ENCODE data around the gene TIMM10B. TPM values are rescaled to one million over a fixed set of nuclear protein-coding genes. Genes with fewer than 3 reads are reported as not detected.
"Not testable (repeated sequence)": the region's sequence is repeated elsewhere in the genome, so short reads cannot be mapped to it uniquely, and the experiment has no call there.

The TIMM10B gene
- total RNA-seq, 1 donor from 2014 or later, result 37.2 TPM

DNA sequence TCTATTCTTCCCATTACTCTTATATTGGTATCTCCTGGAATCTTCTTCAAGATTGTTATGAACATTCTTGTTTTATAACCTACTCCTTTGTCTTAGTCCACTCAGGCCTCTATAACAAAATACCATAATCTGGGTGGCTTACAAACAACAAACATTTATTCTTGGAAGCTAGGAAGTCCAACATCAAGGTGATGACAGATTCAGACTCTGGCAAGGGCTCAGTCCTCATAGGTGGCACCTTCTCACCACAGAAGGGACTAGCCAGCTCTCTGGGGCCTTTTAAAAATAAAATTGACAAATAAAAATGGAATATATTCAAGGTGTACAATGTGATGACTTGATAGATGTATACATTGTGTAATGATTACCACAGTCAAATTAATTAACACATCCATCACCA, 35.6 kb downstream of the TIMM10B start:
- no peak overlapping the region for H3K4me3 ChIP-seq
- TF ChIP-seq EZH2phosphoT487 (IDR thresholded peaks at IDR 0.05) (no peak), EZH2 (IDR thresholded peaks at IDR 0.05) (no peak)
- TF ChIP-seq, protein P1, sequence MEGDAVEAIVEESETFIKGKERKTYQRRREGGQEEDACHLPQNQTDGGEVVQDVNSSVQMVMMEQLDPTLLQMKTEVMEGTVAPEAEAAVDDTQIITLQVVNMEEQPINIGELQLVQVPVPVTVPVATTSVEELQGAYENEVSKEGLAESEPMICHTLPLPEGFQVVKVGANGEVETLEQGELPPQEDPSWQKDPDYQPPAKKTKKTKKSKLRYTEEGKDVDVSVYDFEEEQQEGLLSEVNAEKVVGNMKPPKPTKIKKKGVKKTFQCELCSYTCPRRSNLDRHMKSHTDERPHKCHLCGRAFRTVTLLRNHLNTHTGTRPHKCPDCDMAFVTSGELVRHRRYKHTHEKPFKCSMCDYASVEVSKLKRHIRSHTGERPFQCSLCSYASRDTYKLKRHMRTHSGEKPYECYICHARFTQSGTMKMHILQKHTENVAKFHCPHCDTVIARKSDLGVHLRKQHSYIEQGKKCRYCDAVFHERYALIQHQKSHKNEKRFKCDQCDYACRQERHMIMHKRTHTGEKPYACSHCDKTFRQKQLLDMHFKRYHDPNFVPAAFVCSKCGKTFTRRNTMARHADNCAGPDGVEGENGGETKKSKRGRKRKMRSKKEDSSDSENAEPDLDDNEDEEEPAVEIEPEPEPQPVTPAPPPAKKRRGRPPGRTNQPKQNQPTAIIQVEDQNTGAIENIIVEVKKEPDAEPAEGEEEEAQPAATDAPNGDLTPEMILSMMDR (IDR thresholded peaks at IDR 0.05), result no peak

DNA sequence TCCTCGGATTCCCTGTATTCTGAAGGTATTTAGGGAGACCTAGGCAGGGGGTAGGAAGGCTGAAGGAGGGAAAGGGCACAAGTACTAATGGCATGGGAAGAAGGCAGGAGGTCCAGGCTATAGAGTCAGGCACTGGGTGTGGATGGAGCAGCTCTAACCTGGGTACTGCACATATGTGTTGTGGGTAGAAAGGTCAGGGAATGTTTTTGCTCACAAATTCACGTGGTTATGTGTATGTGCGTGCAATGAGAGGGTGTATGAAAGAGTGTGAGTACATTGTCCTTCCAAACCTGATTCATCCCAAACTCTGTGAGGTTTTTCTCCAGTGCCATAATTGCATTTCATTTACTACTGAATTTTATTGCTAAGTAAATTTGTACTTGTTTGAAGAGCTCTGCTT, 39.0 kb downstream of the TIMM10B start:
- H3K36me3 Mint-ChIP-seq, result peaks cover 22% of the 10 kb centered on the region
- no peaks in the 10 kb centered on the region for H3K9me3 ChIP-seq (ENCODE audit: low read depth)
- H3K4me3 Mint-ChIP-seq, result no peak overlapping the region
- no peak overlapping the region for H3K9ac ChIP-seq
- no peaks in the 10 kb centered on the region for H4K20me1 ChIP-seq (ENCODE audit: low read depth)
- H3F3A ChIP-seq (ENCODE audit: low read depth), result no peaks in the 10 kb centered on the region
- no peaks in the 10 kb centered on the region for H3K9me3 Mint-ChIP-seq
- no peaks in the 10 kb centered on the region for H3K4me1 ChIP-seq
- no peak overlapping the region for H3K27ac Mint-ChIP-seq
- H3K4me2 ChIP-seq, result no peak overlapping the region
- no peaks in the 10 kb centered on the region for H3K79me2 ChIP-seq (ENCODE audit: low read depth)
- no peak overlapping the region for H3K4me3 ChIP-seq
- H3K36me3 ChIP-seq, result no peaks in the 10 kb centered on the region
- no peaks in the 10 kb centered on the region for H3K27me3 ChIP-seq
- H3K27me3 Mint-ChIP-seq (ENCODE audit: insufficient read depth, low read depth), result no peaks in the 10 kb centered on the region
- H3K4me1 Mint-ChIP-seq, result no peaks in the 10 kb centered on the region
- H3K27ac ChIP-seq, result no peak overlapping the region
- TF ChIP-seq EZH2 (IDR thresholded peaks at IDR 0.05) (no peak), EZH2phosphoT487 (IDR thresholded peaks at IDR 0.05) (no peak)
- TF ChIP-seq, protein P1 (IDR thresholded peaks at IDR 0.05), result no peak
- no peak for DNase-seq (ENCODE audit: low spot score)
- H2AFZ ChIP-seq (replicated peaks), result no peak overlapping the region

More for the DNA sequence above, 35.6 kb downstream of the TIMM10B start:
- Mint-ChIP-seq H3K36me3 (peaks cover 33% of the 10 kb centered on the region), H3K27me3 (ENCODE audit: insufficient read depth, low read depth) (peaks cover 3% of the 10 kb centered on the region), H3K9me3 (no peaks in the 10 kb centered on the region), H3K4me3 (no peak overlapping the region), H3K4me1 (no peaks in the 10 kb centered on the region), H3K27ac (no peak overlapping the region)
- H3K9ac ChIP-seq, result no peak overlapping the region
- no peaks in the 10 kb centered on the region for H4K20me1 ChIP-seq (ENCODE audit: low read depth)
- H2AFZ ChIP-seq (replicated peaks), result no peak overlapping the region
- no peaks in the 10 kb centered on the region for H3K9me3 ChIP-seq (ENCODE audit: low read depth)
- H3K79me2 ChIP-seq (ENCODE audit: low read depth), result no peaks in the 10 kb centered on the region
- no peak overlapping the region for H3K4me2 ChIP-seq
- no peaks in the 10 kb centered on the region for H3K4me1 ChIP-seq
- H3F3A ChIP-seq (ENCODE audit: low read depth), result no peaks in the 10 kb centered on the region
- H3K27me3 ChIP-seq, result no peaks in the 10 kb centered on the region
- DNase-seq (ENCODE audit: low spot score), result no peak
- H3K36me3 ChIP-seq, result no peaks in the 10 kb centered on the region
- no peak overlapping the region for H3K27ac ChIP-seq

DNA sequence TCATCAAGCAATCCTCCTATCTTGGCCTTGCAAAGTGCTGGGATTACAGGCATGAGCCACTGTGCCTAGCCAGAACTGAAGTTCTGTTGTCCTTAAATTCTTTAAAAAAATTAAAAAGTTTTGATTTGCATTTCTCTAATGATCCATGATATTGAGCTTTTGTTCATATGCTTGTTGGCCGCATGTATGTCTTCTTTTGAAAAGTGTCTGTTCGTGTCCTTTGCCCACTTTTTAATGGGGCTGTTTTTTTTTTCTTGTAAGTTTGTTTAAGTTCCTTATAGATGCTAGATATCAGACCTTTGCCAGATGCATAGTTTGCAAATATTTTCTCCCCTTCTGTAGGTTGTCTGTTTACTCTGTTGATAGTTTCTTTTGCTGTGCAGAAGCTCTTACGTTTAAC, 40.6 kb downstream of the TIMM10B start:
- not testable (repeated sequence) for H3K27me3 Mint-ChIP-seq (ENCODE audit: insufficient read depth, low read depth); DNase-seq (ENCODE audit: low spot score); H4K20me1 ChIP-seq (ENCODE audit: low read depth); H3K27ac ChIP-seq; H3F3A ChIP-seq (ENCODE audit: low read depth); H3K4me2 ChIP-seq; H3K4me3 ChIP-seq; H3K27me3 ChIP-seq; H3K79me2 ChIP-seq (ENCODE audit: low read depth); H3K9me3 ChIP-seq (ENCODE audit: low read depth); H3K27ac Mint-ChIP-seq; H2AFZ ChIP-seq (replicated peaks); H3K36me3 ChIP-seq; H3K4me1 Mint-ChIP-seq; H3K9me3 Mint-ChIP-seq; H3K4me1 ChIP-seq; H3K4me3 Mint-ChIP-seq; H3K9ac ChIP-seq
- peaks cover 14% of the 10 kb centered on the region for H3K36me3 Mint-ChIP-seq

DNA sequence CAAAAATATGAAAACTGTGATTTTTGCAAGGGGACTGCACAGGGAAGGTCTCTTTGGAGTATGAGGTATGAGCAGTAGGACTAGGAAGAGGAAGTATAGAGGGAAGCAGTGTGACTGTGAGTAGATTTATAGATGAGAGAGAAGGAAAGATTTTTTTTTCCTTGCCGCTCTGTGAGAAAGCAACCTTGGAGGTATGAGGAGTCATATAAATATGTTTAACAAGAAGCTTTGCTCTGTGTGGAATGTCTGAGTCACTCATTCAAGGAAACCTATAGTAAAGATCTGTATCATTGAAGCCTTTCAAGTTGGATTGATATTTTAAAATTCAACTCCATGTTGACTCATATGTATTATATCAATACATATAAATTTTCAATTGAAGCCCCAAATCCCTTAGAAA, 42.0 kb downstream of the TIMM10B start:
- Mint-ChIP-seq H3K4me3 (no peak overlapping the region), H3K27me3 (ENCODE audit: insufficient read depth, low read depth) (no peaks in the 10 kb centered on the region), H3K4me1 (no peaks in the 10 kb centered on the region), H3K36me3 (peaks cover 11% of the 10 kb centered on the region), H3K27ac (no peak overlapping the region), H3K9me3 (no peaks in the 10 kb centered on the region)
- no peak overlapping the region for H3K9ac ChIP-seq
- no peak overlapping the region for H3K4me2 ChIP-seq
- H3K4me3 ChIP-seq, result no peak overlapping the region
- no peak overlapping the region for H2AFZ ChIP-seq (replicated peaks)
- no peak overlapping the region for H3K27ac ChIP-seq
- TF ChIP-seq, protein P1 (IDR thresholded peaks at IDR 0.05), result no peak
- H3K4me1 ChIP-seq, result no peaks in the 10 kb centered on the region
- H4K20me1 ChIP-seq (ENCODE audit: low read depth), result no peaks in the 10 kb centered on the region
- H3K27me3 ChIP-seq, result no peaks in the 10 kb centered on the region
- DNase-seq (ENCODE audit: low spot score), result no peak
- H3K36me3 ChIP-seq, result no peaks in the 10 kb centered on the region
- no peaks in the 10 kb centered on the region for H3K9me3 ChIP-seq (ENCODE audit: low read depth)
- no peaks in the 10 kb centered on the region for H3F3A ChIP-seq (ENCODE audit: low read depth)
- H3K79me2 ChIP-seq (ENCODE audit: low read depth), result no peaks in the 10 kb centered on the region
